Endodermal cell (in vitro differentiated cells): ENCODE results near the gene LYSMD2. TPM values are rescaled to one million over a fixed set of nuclear protein-coding genes. Genes with fewer than 3 reads are reported as not detected.
"Not testable (repeated sequence)": the region's sequence is repeated elsewhere in the genome, so short reads cannot be mapped to it uniquely, and the experiment has no call there.

ENCODE experiments used
- DNase-seq: peaks from one replicate; pipeline ENCODE4 v3.0.0-alpha.2; 2017
- H3K27ac ChIP-seq: 2 replicates; pipeline ENCODE4 v1.5.1; 2013; ENCODE audit warnings: mild to moderate bottlenecking, low read depth, low read length, moderate library complexity
- H3K27me3 ChIP-seq: 2 replicates; pipeline ENCODE4 v1.6.1; 2013; ENCODE audit warnings: mild to moderate bottlenecking, low read length, moderate library complexity; ENCODE audit not compliant: insufficient read depth, control insufficient read depth, poor library complexity, severe bottlenecking
- H3K36me3 ChIP-seq: 2 replicates; pipeline ENCODE4 v1.7.0; 2013; ENCODE audit warnings: mild to moderate bottlenecking, low read length, moderate library complexity; ENCODE audit not compliant: control insufficient read depth, insufficient read depth
- H3K4me1 ChIP-seq: one replicate; pipeline ENCODE4 v1.7.0; 2013; ENCODE audit warnings: low read length; ENCODE audit not compliant: control insufficient read depth, insufficient read depth
- H3K4me3 ChIP-seq: 2 replicates; pipeline ENCODE4 v1.5.1; 2013; ENCODE audit warnings: mild to moderate bottlenecking, low read length, moderate library complexity
- H3K9ac ChIP-seq: 2 replicates; pipeline ENCODE4 v1.6.1; 2013; ENCODE audit warnings: mild to moderate bottlenecking, low read length, moderate library complexity; ENCODE audit not compliant: poor library complexity, severe bottlenecking; ENCODE audit errors: extremely low read depth
- H3K9me3 ChIP-seq: 2 replicates; pipeline ENCODE4 v1.6.1; 2013; ENCODE audit warnings: mild to moderate bottlenecking, low read length, moderate library complexity; ENCODE audit not compliant: control insufficient read depth
- H3K27ac Mint-ChIP-seq: 2 replicates; pipeline ENCODE4 v1.8.0; 2020; ENCODE audit warnings: mixed read lengths
- H3K27me3 Mint-ChIP-seq: 2 replicates; pipeline ENCODE4 v1.8.0; 2021; ENCODE audit warnings: mild to moderate bottlenecking, mixed read lengths; ENCODE audit not compliant: insufficient read depth
- H3K36me3 Mint-ChIP-seq: 2 replicates; pipeline ENCODE4 v1.8.0; 2020; ENCODE audit warnings: low read depth, mixed read lengths
- H3K4me1 Mint-ChIP-seq: 2 replicates; pipeline ENCODE4 v1.8.0; 2020; ENCODE audit warnings: mixed read lengths
- H3K4me3 Mint-ChIP-seq: 2 replicates; pipeline ENCODE4 v1.8.0; 2020; ENCODE audit warnings: mild to moderate bottlenecking, moderate library complexity, mixed read lengths
- H3K9me3 Mint-ChIP-seq: 2 replicates; pipeline ENCODE4 v1.8.0; 2020; ENCODE audit warnings: mild to moderate bottlenecking, mixed read lengths
- WGBS, 2 experiments: methylation state at CpG; one replicate each; pipeline versions ENCODE4 v1.1.5 to v1.1.7; 2013; ENCODE audit warnings: missing lambda C conversion rate in 2 of 2, mixed read lengths in 1 of 2; ENCODE audit not compliant: insufficient coverage in 1 of 2, insufficient read length in 1 of 2; 5-methylcytosine and 5-hydroxymethylcytosine counted together
- long read RNA-seq, 4 experiments: library from polyadenylated mRNA in 2 of 4; library from RNA in 1 of 4; library from capped mRNA in 1 of 4; stranded (forward) in 3 of 4; unstranded in 1 of 4; transcript quantifications; one replicate each; pipeline ENCODE4 v2.0.0, GENCODE V29; 2020 to 2021; ENCODE audit warnings: inconsistent platforms in 1 of 4
- polyA plus RNA-seq, 2 experiments: library from polyadenylated mRNA; stranded (reverse); fragments of 50-300 nt; gene quantifications; one replicate each; pipeline ENCODE4 v1.2.3, GENCODE V29; 2013
- total RNA-seq, 2 donors: library from RNA; stranded (reverse); fragmentation: NEBNext Ultra II Directional in 1 of 2; extraction: Animal tissue kit (Norgen Biotek cat#: 25700) in 1 of 2; gene quantifications; 2 replicates in 1 of 2; 3 replicates in 1 of 2; pipeline ENCODE4 v1.2.1, GENCODE V29; 2021
- TF ChIP-seq, protein P1 (sequence below): fragments of 200-600 bp; sonication (generic); conservative IDR thresholded peaks from 2 replicates; pipeline ENCODE4 v1.5.0; 2021; ENCODE audit warnings: antibody characterized with exemption, mild to moderate bottlenecking

Gene LYSMD2, protein sequence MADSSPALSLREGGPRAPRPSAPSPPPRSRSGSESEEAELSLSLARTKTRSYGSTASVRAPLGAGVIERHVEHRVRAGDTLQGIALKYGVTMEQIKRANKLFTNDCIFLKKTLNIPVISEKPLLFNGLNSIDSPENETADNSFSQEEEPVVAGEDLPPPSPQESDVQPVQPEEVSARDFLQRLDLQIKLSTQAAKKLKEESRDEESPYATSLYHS
- 1 to 10 TPM in 1 of 2 donors, under 1 TPM in 1; 0.80 to 1.5 TPM for total RNA-seq
- 0.36 TPM for polyA plus RNA-seq (2013, experiment 1 of 2)
- polyA plus RNA-seq (2013, experiment 2 of 2): 0.37 TPM
- long read RNA-seq, experiment 1: 0 reads
- long read RNA-seq, experiment 2, partial matches to known transcripts: 0 of 1 reads
- long read RNA-seq, experiment 2, other reads (novel, unspliced or antisense): 0 of 1 reads
- long read RNA-seq, experiment 3, partial matches to known transcripts: 0 of 2 reads
- long read RNA-seq, experiment 3, other reads (novel, unspliced or antisense): 0 of 2 reads
- long read RNA-seq, experiment 4: 0 reads

DNA sequence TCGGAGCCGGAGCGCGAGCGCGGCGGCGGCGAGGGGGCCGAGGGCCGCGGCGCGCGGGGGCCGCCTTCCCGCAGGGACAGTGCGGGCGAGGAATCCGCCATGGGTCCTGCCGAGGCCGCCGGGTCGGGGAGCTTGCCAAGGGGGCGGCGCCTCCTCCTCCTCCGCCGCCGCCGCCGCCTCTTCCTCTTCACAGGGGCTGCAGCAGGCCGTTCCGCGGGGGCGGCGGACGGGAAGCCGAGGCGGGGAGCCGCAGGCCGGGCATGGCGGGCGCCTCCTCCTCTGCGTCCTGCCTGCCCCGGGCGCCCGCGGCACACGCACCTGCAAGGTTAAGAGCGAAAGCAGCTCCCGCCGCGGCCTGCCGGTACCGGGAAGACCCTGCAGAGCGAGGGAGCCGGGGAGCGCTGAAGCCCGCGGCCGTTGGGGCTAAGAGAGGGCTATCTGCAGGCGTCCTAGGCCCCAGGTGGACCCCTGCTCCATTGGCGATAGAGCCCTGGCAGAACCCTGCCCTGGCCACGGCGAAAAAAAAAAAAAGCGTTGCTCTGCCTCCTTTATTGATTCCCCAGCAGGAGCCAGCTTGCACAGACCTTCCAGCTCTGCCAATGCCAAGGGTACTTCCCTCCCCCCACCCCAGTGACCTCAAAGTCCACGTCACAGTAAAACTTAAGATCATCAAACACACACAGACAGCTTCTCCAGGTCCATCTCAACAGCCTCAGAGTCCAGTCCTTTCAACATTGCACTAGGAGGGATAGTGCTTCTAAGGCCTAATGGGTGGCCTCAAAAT is at the start of gene LYSMD2:
Gene LYSMD2 (minus strand): TSS at position 134 of the 784 bp plus-strand sequence. CDS start 33 bp downstream, at position 101.
- 2 to 5% methylated on average over 8 to 65 of the region's 67 CpGs for WGBS, 2 experiments
- Histone ChIP-seq H3K27me3 (peaks cover 39% of the 10 kb centered on the region), H3K9me3 (no peaks in the 10 kb centered on the region), H3K27ac (no peak within 1 kb of the TSS), H3K4me3 (peak within 1 kb of the TSS; percentile 61), H3K36me3 (no peaks in the 10 kb centered on the region), H3K4me1 (no peaks in the 10 kb centered on the region), H3K9ac (no peak within 1 kb of the TSS)
- Mint-ChIP-seq H3K27ac (no peak within 1 kb of the TSS), H3K4me3 (peak within 1 kb of the TSS; percentile 57), H3K9me3 (no peaks in the 10 kb centered on the region), H3K27me3 (peaks cover 37% of the 10 kb centered on the region), H3K36me3 (no peaks in the 10 kb centered on the region), H3K4me1 (peaks cover 3% of the 10 kb centered on the region)
- TF ChIP-seq, protein P1, sequence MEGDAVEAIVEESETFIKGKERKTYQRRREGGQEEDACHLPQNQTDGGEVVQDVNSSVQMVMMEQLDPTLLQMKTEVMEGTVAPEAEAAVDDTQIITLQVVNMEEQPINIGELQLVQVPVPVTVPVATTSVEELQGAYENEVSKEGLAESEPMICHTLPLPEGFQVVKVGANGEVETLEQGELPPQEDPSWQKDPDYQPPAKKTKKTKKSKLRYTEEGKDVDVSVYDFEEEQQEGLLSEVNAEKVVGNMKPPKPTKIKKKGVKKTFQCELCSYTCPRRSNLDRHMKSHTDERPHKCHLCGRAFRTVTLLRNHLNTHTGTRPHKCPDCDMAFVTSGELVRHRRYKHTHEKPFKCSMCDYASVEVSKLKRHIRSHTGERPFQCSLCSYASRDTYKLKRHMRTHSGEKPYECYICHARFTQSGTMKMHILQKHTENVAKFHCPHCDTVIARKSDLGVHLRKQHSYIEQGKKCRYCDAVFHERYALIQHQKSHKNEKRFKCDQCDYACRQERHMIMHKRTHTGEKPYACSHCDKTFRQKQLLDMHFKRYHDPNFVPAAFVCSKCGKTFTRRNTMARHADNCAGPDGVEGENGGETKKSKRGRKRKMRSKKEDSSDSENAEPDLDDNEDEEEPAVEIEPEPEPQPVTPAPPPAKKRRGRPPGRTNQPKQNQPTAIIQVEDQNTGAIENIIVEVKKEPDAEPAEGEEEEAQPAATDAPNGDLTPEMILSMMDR: no peak
- peak; percentile 80 for DNase-seq

- H3K9ac ChIP-seq, H3K9me3 ChIP-seq, H3K36me3 Mint-ChIP-seq, H3K36me3 ChIP-seq, H3K27me3 ChIP-seq, H3K27ac ChIP-seq, H3K4me1 ChIP-seq, H3K27ac Mint-ChIP-seq, H3K4me3 ChIP-seq, H3K4me1 Mint-ChIP-seq, H3K9me3 Mint-ChIP-seq, H3K4me3 Mint-ChIP-seq: not testable (repeated sequence)
- 73 to 77% methylated on average over 7 to 11 of the region's 11 CpGs for WGBS, 2 experiments
- DNase-seq: peak; percentile 89
- peaks cover 11% of the 10 kb centered on the region for H3K27me3 Mint-ChIP-seq
These were observed 49.7 kb upstream of the LYSMD2 start for GRCh38 chr15:51787130-51787529.

- no peak for DNase-seq
- H3K9me3 Mint-ChIP-seq: peaks cover 2% of the 10 kb centered on the region
- H3K27ac ChIP-seq: no peak overlapping the region
- H3K9ac ChIP-seq: no peak overlapping the region
- no peak overlapping the region for H3K4me3 ChIP-seq
- WGBS, 2 experiments: 92 to 94% methylated on average over 2 of the region's 3 CpGs
- H3K36me3 Mint-ChIP-seq: peaks cover 2% of the 10 kb centered on the region
- H3K4me3 Mint-ChIP-seq: no peak overlapping the region
- H3K27me3 ChIP-seq: no peaks in the 10 kb centered on the region
- H3K4me1 ChIP-seq: no peaks in the 10 kb centered on the region
- H3K4me1 Mint-ChIP-seq: no peaks in the 10 kb centered on the region
- H3K9me3 ChIP-seq: no peaks in the 10 kb centered on the region
- no peaks in the 10 kb centered on the region for H3K27me3 Mint-ChIP-seq
- no peak overlapping the region for H3K27ac Mint-ChIP-seq
- no peaks in the 10 kb centered on the region for H3K36me3 ChIP-seq
- TF ChIP-seq, protein P1: no peak
These were observed 46.5 kb upstream of the LYSMD2 start for GRCh38 chr15:51783967-51784366.
